HG03060 (cell line): ENCODE results near the gene ZNF853.
"Not testable (repeated sequence)": the region's sequence is repeated elsewhere in the genome, so short reads cannot be mapped to it uniquely, and the experiment has no call there.

Experiments
- ATAC-seq: cut with Tn5 transposase; IDR thresholded peaks from one replicate; pipeline ENCODE4 v1.9.1; 2021; ENCODE audit warnings: low read depth, moderate number of reproducible peaks; ENCODE audit not compliant: unreplicated experiment

Gene ZNF853

DNA sequence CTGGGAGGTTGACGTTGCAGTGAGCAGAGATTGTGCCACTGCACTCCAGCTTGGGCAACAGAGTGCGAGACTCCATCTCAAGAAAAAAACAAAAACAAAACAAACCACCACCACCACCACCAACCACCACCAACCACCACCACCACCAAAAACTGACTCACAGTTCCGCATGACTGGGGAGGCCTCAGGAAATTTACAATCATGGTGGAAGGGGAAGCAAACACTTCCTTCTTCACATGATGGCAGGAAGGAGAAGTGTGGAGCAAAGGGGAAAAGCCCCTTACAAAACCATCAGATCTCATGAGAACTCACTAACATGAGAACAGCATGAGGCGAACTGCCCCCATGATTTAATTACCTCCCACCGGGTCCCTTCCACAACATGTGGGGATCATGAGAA is 19.6 kb downstream of the ZNF853 start:
- not testable (repeated sequence) for ATAC-seq

DNA sequence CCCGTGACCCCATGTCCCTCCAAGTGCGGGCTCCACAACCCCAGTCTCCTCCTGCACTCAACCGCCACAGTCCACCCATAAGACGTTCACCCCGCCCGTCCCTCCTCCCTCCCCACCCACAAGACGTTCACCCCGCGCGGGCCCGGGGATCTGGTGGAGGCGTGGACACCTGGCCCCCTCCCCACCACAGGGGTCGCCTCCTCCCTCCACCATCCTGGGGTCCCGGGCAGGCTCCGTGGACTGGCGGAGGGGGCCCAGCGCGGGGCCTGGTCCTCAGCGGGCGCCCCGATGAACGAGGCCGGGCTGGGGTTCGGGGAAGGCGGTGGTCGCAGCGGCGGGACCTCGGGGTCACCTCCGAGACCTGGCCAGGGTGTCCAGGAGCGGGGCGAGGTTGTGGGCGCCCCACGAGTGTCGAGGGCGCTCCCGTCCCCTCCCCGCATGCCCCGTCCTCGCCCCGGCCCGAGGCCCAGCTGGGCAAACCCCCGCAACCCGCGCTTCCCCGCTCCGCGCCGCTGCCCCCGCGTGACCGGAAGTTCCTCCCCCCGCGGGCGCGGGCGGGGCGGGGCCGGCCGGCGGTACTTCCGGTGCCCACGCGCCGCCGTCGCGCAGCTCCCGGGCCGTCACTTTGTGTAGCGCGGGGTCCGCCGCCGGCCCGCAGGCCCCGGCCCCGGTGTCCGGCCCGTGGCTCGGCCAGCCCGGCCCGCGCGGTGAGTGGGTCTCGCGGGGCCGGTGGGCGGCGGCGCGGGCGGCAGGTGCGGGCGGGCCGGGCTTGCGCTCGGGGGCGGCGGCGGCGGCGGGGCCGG is 21.5 kb downstream of the ZNF853 start, which contains the start of gene ZNF316:
ZNF316 (plus strand) TSS at position 578 of the 803 bp plus-strand sequence. CDS start 5,092 bp downstream, outside the sequence.
- ATAC-seq = no peak

DNA sequence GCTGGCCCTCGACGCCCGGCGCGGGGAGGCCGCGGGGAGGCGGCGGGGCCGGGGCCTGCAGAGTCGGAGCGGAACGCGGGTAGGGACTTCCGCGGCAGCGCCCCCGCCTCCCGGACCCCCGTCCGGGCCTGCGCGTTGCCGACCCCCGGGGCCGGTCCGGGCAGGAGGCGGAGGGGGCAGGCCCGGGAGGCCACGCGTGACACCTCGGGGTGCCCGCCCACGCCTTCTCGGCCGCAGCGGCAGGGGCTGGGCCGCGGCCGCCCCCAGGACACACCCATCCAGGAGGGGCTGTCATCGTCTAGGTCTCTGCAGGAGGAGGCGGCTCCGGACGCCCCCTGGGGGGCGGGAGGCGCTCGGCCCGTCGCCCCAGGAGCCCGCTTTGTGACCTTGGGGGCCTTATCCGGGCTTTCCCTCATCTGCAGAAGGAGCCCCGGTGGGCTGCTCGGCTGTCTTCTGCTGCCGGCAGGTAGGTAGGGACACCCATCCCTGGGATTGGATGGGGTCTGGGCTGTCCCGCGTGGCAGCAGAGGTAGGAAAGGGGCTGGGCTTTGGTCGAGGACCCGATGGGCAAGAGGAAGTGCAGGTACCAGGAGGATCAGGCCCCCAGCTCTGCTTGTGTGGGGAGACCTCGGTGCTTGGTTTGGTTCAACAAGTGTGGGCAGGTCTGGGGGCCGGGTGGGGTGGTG is 22.3 kb downstream of the ZNF853 start:
- ATAC-seq = peak; percentile 66

DNA sequence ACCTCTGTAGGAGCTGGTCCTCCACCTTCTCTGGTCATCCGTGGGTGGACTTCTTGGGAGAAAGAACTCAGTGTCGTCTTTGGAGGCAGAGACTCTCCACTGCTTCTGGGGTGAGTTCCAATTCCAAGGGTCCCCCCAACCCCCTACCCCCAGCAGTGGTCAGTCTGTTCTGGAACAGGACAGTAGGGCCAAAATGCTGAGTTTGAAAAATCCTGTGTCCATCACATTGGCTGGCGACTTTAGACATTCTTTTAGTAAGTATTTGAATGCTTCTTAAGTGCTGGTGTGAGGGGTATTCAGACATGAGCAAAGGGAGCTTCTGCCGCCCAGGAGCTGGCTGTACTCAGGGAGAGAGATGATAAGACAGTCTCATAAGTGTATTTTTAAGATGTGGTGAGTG is 23.6 kb downstream of the ZNF853 start:
- ATAC-seq = no peak

DNA sequence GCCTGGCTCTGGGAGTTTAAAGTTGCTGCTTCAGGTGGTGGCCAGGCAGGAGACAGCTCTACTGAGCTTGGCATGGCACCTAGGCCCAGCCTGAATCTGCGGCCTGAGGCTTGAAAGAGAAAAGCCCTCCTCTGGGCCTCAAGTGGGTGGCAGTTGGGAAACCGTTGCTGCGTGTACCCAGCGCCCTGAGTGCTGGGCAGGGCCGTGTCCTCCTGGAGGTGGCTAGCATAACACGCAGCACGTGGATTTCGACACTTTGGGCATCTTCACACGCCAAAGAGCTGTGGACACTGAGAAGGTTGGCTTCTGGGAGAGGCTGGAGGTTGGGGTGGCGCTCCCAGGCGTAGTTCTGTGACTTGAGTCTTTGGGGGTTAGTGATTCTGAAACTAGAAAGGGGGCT is 24.2 kb downstream of the ZNF853 start:
- ATAC-seq = no peak

GRCh38 chr7:6640246-6640721 is 24.9 kb downstream of the ZNF853 start:
- ATAC-seq = no peak

DNA sequence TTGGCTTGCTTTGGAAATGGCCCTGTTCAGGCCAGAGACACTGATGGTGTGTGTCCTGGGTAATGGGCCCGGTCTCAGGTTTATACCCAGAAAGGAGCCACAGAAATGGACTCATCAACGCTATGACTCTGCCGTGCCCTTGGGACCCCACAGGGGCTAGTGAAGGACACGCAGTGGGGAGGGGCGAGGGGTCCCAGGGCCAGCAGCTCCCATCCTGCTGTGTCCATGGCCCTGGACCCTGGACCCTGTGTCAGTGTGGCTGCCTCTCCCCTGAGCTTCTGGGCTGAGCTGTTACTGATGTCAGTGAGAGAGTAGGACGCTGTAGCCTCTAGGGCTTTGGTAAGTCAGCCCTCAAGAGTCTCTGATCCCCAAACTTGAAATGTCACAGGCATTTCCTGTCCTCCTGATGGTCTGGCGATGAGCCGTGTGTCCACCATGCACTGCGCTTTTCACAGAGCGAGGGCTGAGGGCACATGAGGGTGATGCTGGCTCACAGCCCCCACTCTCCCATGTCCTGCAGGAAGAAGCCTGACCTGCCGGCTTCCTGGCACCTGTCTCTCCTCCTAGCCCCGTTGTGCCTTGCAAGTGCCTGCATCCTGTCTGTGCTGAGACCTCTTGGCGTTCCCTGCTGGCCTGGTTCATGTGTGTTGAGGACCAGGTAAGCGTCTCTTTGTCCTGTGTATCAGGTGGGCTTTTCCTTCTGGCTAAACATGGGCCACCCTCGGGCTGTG is 26.1 kb downstream of the ZNF853 start:
- ATAC-seq = no peak

DNA sequence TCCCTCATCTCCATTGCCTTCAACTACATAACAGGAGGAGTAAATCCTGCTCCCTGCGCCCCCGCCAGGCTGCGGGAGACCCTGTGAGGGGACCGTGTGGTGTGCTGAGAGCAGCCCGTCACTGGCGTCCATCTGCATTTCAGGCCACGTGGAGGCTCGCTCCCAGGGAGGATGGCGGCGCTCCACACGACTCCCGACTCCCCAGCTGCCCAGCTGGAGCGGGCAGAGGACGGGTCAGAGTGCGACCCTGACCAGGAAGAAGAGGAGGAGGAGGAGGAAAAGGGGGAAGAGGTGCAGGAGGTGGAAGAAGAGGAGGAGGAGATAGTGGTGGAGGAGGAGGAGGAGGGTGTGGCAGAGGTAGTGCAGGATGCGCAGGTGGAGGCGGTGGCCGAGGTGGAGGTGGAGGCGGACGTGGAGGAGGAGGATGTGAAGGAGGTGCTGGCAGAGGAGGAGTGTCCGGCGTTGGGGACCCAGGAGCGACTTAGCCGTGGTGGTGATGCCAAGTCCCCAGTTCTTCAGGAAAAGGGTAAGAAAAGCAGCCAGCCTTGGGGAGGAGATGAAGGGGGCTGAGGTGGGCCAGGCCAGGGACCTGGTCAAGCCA is 26.9 kb downstream of the ZNF853 start:
- no peak for ATAC-seq

DNA sequence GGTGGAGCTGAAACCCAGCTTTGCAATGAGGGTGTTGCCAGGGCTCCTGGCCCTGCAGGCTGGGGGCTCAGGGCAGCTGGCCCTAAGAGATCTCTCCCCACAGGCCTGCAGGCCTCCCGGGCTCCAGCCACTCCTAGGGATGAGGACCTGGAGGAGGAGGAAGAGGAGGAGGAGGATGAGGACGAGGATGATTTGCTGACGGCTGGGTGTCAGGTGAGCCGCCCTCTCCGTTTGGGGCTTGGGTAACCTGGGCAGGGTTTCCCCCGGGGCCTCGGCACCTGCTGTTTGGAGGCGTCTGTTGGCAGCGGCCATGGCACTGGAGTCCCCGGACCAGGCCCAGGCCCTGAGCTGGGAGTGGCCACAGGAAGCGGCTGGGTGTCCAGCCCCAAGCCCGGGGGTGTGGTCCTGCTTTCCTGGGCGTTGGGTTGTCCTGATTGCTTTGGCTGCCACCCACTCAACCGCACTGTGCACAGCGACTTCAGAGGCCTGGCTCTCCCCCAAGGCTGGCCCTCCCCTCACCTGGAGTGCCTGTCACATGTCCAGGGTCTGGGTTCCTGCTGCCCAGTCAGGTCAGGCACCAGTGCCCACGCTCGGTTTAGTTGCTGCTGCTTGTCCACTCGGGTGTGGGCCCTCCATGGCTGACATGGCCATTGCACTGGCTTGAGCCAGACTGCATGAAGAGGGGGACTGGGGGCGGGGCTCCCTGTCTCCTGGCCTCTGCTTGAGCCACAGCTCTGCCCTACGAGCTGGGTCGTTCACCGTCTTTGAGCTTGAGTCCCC is 27.6 kb downstream of the ZNF853 start:
- ATAC-seq = no peak

- ATAC-seq = no peak
Measured at GRCh38 chr7:6643915-6644625, 28.7 kb downstream of the ZNF853 start.

DNA sequence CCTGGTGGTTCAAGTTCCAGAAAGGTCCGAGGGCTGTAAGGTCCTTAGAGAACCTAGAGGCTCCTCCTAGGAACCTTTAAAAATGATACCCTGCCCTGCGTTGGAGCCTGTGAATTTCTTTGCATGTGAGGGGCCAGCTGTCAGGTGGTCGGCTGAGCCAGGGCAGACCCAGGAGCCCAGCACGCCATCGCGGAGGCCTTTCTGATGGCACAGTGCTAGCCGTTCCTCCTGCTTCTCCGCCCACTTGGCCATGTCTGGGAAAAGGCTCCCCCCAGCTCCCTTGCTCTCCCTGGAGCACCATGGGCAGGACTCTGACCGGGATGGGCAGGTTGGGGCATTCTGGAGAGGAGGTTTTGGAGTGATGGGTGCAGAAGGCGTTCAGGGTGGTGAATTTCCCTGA is 29.3 kb downstream of the ZNF853 start:
- ATAC-seq = no peak

GRCh38 chr7:6646465-6646864 is 31.1 kb downstream of the ZNF853 start:
- ATAC-seq = no peak

DNA sequence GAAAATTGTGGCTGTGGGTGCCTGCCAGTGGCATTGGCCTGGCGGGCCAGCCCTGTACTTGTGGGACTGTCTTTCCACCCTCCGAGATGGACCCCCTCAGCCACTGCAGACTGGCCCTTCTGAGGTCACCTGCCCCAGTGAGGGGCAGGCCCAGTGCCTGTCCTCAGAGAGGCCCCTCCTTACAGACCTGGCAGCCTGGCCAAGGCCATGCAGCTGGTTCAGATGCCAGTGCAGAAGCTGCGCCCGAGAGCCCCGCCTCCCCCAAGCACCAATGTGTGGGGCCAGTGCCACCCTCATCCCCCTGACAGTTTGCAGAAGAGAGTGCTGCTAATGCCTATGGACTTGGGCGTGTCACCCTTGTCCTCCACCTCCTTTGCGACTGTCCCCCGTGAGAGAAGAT is 31.7 kb downstream of the ZNF853 start:
- no peak for ATAC-seq

DNA sequence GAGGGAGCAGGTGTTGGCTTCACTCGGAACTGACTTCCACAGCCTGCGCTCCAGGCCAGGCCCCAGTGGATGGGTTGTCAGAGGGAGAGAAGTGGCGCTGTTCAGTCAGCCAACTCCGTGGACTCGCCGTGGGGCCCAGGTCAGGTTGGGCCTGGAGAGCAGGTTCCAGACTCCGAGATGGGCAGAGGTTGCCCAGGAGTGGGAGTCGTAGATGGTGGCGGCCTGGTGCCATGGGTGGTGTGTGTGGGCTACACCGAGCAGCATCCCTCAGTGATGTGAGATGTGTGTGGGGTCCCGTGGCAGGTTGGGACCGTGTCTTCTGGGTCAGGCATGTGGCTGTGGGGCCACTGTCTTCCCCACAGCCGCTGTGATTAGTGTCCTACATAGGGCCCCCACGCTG is 32.1 kb downstream of the ZNF853 start:
- ATAC-seq = no peak

- no peak for ATAC-seq
Measured at GRCh38 chr7:6648066-6648814, 32.8 kb downstream of the ZNF853 start.

DNA sequence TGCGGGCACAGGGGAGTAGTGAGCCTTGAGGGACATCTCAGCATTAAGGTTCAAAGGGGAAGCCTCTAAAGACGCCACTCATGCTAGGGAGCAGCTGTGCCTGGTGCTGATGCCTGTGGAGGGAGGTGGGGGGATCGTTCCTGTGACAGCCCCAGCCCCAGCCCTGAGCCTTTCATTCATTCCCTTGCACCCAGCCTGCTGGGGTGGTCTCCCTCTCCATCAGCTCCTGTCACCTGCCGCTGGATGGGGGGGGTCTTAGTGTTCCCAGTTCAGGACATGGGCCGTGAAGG is 33.4 kb downstream of the ZNF853 start:
- ATAC-seq = no peak

- ATAC-seq = no peak
Measured at GRCh38 chr7:6649241-6649961, 34.0 kb downstream of the ZNF853 start.

DNA sequence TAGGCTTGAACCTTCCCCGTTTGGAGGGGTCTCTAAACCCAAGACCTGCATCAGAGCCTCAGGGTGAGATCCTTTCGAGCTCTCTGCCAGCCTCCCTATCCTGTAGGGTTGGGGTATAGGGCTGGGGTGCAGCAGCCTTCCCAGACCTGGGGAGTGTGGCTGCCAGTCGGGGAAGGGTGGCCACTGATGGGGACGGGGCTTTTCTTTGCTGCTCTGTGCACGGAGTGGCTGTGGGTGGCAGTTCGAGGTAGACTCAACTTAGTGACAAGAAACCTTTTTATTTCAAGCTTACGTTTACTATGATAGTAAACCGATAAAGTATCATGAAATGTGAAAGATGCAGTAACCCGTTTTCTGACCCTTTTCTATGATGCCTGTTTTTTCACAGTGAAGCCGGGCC is 34.7 kb downstream of the ZNF853 start:
- no peak for ATAC-seq
